GM12891 (cell line): Measurements from ENCODE around the gene DLG4.

Experiments
- DNase-seq: peaks from one replicate; pipeline ENCODE4 v3.0.0; 2011; ENCODE audit warnings: low spot score; ENCODE audit not compliant: insufficient read length
- FAIRE-seq: peaks from 2 replicates; lab custom pipeline; 2011; peaks lifted over from hg19 to GRCh38; lab: Jason Lieb, UNC
- PAX5 ChIP-seq: IDR thresholded peaks from 2 replicates; pipeline ENCODE4 v1.6.1; 2011; ENCODE audit warnings: low read length, moderate library complexity, mild to moderate bottlenecking; ENCODE audit not compliant: insufficient read depth, severe bottlenecking
- POLR2A ChIP-seq: IDR thresholded peaks from 2 replicates; pipeline ENCODE4 v1.6.1; 2011; ENCODE audit warnings: low read depth, low read length, control low read depth
- POLR2AphosphoS5 ChIP-seq: IDR thresholded peaks from 2 replicates; pipeline ENCODE4 v1.6.1; 2011; ENCODE audit warnings: low read depth, low read length, control low read depth
- POU2F2 ChIP-seq: IDR thresholded peaks from 2 replicates; pipeline ENCODE4 v1.6.1; 2011; ENCODE audit warnings: low read depth, mild to moderate bottlenecking, control low read depth, low read length, moderate library complexity
- SPI1 ChIP-seq: IDR thresholded peaks from 2 replicates; pipeline ENCODE4 v1.6.1; 2011; ENCODE audit warnings: low read depth, low read length, control low read depth
- TAF1 ChIP-seq: IDR thresholded peaks from 2 replicates; pipeline ENCODE4 v1.6.1; 2011; ENCODE audit warnings: low read depth, low read length, control low read depth

Gene DLG4

GRCh38 chr17:7260151-7260550, 40.5 kb upstream of the DLG4 start:
- FAIRE-seq (no peak), DNase-seq (no peak)
- TF ChIP-seq POLR2A (no peak; the same call in 1 of the 2 replicates), POU2F2 (0 out of 2 replicates have a peak, but pooled peaks have one; percentile 28)

DNA sequence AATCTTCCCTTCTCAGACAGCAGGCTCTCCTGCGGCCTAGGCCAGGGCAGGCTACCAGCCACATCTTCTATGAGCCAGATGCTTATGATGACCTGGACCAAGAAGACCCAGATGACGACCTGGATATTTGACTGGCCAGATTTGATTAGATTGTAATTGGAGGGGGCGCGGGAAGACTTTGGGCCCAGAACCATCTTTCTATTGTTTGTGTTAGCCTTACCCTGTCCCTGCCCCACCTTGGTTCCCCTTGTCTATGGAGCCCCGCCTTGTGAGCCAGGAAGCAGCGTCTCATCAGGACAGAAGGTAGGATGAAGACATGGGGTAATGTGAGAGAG, 39.9 kb upstream of the DLG4 start:
- TF ChIP-seq SPI1 (no peak), PAX5 (no peak), POLR2AphosphoS5 (no peak), POU2F2 (no peak), TAF1 (no peak)
- FAIRE-seq, result no peak
- no peak for DNase-seq

DNA sequence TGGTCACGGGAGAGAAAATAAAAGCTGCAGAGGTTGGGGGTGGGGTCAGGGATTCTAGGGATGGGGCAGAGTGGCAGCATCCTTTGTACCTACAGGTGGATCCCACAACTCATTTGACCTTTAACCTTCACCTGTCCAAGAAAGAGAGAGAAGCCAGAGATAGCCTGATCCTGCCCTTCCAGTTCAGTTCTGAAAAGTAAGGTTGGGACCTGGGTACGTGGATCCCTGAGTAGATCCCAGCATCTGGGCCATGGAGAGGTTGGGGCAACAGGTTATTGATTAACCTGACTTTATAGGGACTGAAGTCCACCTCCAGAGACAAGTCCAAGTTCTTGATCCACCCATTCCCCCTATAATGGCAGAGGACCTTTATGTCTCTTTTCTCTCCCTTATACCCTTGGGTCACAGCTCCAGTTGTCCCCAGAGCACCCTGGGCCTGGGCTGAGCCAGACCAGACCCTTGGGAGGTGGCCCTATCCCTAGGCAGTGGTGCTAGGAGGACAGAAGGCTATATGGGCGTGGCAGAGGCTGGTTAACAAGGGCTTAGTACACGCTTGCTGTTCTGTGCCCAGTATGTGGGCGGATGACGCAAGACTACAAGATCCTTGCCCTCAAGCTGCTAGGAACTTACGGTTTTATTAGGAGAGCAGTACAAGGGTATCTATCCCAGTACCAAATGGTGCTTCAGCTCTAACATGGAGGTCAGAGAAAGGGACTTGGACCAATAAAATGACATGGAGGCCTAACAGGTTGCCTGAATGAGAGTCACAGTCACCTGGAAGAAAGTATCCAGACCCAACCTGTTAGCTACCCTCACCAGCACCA, 39.3 kb upstream of the DLG4 start:
- DNase-seq (no peak), FAIRE-seq (peak; percentile 52)
- no peak for TF ChIP-seq TAF1
- no peak for TF ChIP-seq PAX5
- no peak for TF ChIP-seq POLR2AphosphoS5
- TF ChIP-seq SPI1, result no peak
- TF ChIP-seq POU2F2, result no peak
- TF ChIP-seq POLR2A, result no peak; the same call in 1 of the 2 replicates

- FAIRE-seq (no peak), DNase-seq (no peak)
Measured at GRCh38 chr17:7256766-7257456, 37.3 kb upstream of the DLG4 start.

GRCh38 chr17:7254511-7254910, 34.9 kb upstream of the DLG4 start:
- DNase-seq, result no peak
- no peak for FAIRE-seq
- TF ChIP-seq POLR2AphosphoS5 (no peak), TAF1 (no peak), PAX5 (no peak), POU2F2 (no peak), POLR2A (no peak)

More at GRCh38 chr17:7256766-7257456, 37.3 kb upstream of the DLG4 start:
- no peak for TF ChIP-seq POLR2AphosphoS5
- TF ChIP-seq PAX5, result no peak
- TF ChIP-seq POLR2A, result no peak
- no peak for TF ChIP-seq SPI1
- no peak for TF ChIP-seq TAF1
- TF ChIP-seq POU2F2, result no peak

DNA sequence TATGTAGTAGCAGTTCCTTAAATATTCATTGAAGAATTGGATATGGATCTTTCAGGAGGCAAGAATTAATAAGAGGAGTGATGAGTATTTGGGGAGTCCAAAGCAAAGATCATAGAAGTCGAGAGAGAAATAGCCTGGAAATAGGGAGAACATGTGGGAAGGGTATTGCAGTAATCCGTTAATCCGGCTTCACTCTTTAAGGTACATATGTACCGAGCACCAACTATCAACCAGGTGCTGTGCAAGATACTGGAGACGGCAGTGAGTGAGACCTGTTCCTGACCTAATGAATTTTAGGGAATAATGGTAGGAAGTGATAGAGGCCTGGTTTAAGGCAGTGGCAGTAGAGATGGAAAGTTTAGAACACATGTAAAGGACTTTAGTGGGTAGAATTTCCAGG, 33.4 kb upstream of the DLG4 start:
- FAIRE-seq (no peak), DNase-seq (no peak)
- no peak for TF ChIP-seq PAX5
- no peak for TF ChIP-seq POLR2A
- TF ChIP-seq POU2F2, result no peak
- TF ChIP-seq POLR2AphosphoS5, result no peak
- no peak for TF ChIP-seq TAF1
- no peak for TF ChIP-seq SPI1

- no peak for TF ChIP-seq SPI1
- peak; percentile 54; the same call in 1 of the 2 replicates for TF ChIP-seq POU2F2
- TF ChIP-seq PAX5, result peak; percentile 22
- peak; percentile 65 for TF ChIP-seq POLR2AphosphoS5
- peak; percentile 83 for TF ChIP-seq TAF1
- TF ChIP-seq POLR2A, result peak; percentile 91
- DNase-seq (peak; percentile 93), FAIRE-seq (no peak)
Measured at GRCh38 chr17:7252176-7253043, 32.8 kb upstream of the DLG4 start, which contains the start of gene ELP5. Gene ELP5, plus strand, starts transcription at chr17:7252215. Its CDS starts 336 bp downstream, at chr17:7252551.

GRCh38 chr17:7251661-7252175, 32.1 kb upstream of the DLG4 start, which contains the start of gene CTDNEP1:
Gene CTDNEP1, minus strand, starts transcription at chr17:7251734. Its CDS starts 438 bp downstream, at chr17:7251296.
- FAIRE-seq, result peak; percentile 100
- peak; percentile 95 for DNase-seq
- TF ChIP-seq POU2F2 (no peak), POLR2AphosphoS5 (peak; percentile 58; the same call in 1 of the 2 replicates), SPI1 (peak; percentile 68), PAX5 (no peak), TAF1 (peak; percentile 85), POLR2A (peak; percentile 79)
